ENCODE data around the gene CELF2. TPM values are rescaled to one million over a fixed set of nuclear protein-coding genes. Genes with fewer than 3 reads are reported as not detected.

The CELF2 gene
- total RNA-seq, 1 experiment from 2014 or later = 28.7 TPM

DNA sequence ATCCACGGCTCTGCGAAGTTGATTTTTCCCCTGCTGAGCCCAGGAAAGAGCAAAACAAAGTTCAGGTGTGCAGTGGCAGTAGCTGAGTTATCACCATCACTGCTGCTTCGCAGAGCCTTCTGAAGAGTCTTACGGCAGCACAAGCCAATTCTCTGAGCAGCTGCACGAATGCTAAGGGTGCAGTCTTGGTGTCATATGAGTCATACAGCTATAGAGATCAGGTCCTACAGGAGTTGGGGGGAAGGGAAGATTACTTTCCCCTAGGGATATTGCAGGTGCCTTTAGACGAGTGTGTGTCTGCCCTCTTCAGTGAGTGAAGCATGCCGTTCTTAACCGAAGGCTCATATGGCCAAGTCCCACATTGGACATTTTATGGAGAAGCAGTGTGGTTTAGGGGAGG, 227.8 kb downstream of the CELF2 start:
- DNase-seq = no peak
- Histone ChIP-seq H3K4me2 (ENCODE audit: insufficient read depth, insufficient read length, low read length) (no peak overlapping the region), H2BK15ac (ENCODE audit: low read depth, low read length) (no peak overlapping the region), H4K91ac (ENCODE audit: insufficient read length, low read depth, low read length) (no peak overlapping the region), H3K9me3 (ENCODE audit: control insufficient read depth, low read depth, low read length) (no peaks in the 10 kb centered on the region), H3K79me2 (ENCODE audit: insufficient read depth, low read length) (no peaks in the 10 kb centered on the region), H3K23ac (ENCODE audit: insufficient read length, low read depth, low read length) (no peak overlapping the region), H3K56ac (ENCODE audit: insufficient read length, low read depth, low read length) (no peak overlapping the region), H3K14ac (ENCODE audit: insufficient read depth, low read length) (no peak overlapping the region), H3K18ac (ENCODE audit: insufficient read length, low read depth, low read length) (no peak overlapping the region), H2BK5ac (ENCODE audit: insufficient read length, low read length) (no peak overlapping the region), H3K79me1 (ENCODE audit: insufficient read depth, low read depth, low read length, poor library complexity, severe bottlenecking) (no peaks in the 10 kb centered on the region), H2BK120ac (ENCODE audit: low read depth, low read length, poor library complexity, severe bottlenecking) (no peak overlapping the region), H4K8ac (replicated peaks; ENCODE audit: insufficient read length, low read depth, low read length) (no peak overlapping the region), H2BK20ac (ENCODE audit: low read depth, low read length, poor library complexity, severe bottlenecking) (no peak overlapping the region), H4K5ac (ENCODE audit: insufficient read length, low read depth, low read length) (no peak overlapping the region), H3K27me3 (ENCODE audit: insufficient read depth, low read length) (no peaks in the 10 kb centered on the region), H3K23me2 (ENCODE audit: insufficient read length, low read depth, low read length, poor library complexity, severe bottlenecking) (peaks cover 4% of the 10 kb centered on the region), H3K9ac (ENCODE audit: extremely low read depth, insufficient read length, low read length) (no peak overlapping the region), H2AK5ac (ENCODE audit: insufficient read length, low read length) (no peak overlapping the region), H2AFZ (ENCODE audit: low read length) (no peak overlapping the region), H2BK12ac (ENCODE audit: insufficient read length, low read depth, low read length) (no peak overlapping the region), H3K4me1 (ENCODE audit: insufficient read depth, low read length) (peaks cover 7% of the 10 kb centered on the region), H3T11ph (ENCODE audit: low read length) (no peak overlapping the region), H3K4ac (ENCODE audit: low read depth, low read length) (no peak overlapping the region), H3K27ac (ENCODE audit: insufficient read length, low read depth, low read length) (no peak overlapping the region), H4K20me1 (ENCODE audit: control insufficient read depth, insufficient read depth, insufficient read length) (no peaks in the 10 kb centered on the region)
- Mint-ChIP-seq H3K27me3 (ENCODE audit: low read depth) (no peaks in the 10 kb centered on the region), H3K4me1 (peaks cover 21 to 26% of the 10 kb centered on the region in 2 experiments), H3K4me3 (no peak overlapping the region), H3K9me3 (no peaks in the 10 kb centered on the region), H3K36me3 (ENCODE audit: insufficient read depth in 1 of 3, low read depth in 3 of 3) (peaks cover 0 to 7% (median 0%) of the 10 kb centered on the region in 3 experiments; a peak in 2 of 7 replicates), H3K27ac (no peak overlapping the region)
- TF ChIP-seq, protein P1, sequence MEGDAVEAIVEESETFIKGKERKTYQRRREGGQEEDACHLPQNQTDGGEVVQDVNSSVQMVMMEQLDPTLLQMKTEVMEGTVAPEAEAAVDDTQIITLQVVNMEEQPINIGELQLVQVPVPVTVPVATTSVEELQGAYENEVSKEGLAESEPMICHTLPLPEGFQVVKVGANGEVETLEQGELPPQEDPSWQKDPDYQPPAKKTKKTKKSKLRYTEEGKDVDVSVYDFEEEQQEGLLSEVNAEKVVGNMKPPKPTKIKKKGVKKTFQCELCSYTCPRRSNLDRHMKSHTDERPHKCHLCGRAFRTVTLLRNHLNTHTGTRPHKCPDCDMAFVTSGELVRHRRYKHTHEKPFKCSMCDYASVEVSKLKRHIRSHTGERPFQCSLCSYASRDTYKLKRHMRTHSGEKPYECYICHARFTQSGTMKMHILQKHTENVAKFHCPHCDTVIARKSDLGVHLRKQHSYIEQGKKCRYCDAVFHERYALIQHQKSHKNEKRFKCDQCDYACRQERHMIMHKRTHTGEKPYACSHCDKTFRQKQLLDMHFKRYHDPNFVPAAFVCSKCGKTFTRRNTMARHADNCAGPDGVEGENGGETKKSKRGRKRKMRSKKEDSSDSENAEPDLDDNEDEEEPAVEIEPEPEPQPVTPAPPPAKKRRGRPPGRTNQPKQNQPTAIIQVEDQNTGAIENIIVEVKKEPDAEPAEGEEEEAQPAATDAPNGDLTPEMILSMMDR (conservative IDR thresholded peaks at IDR 0.05) = no peak
- WGBS (ENCODE audit: extremely low coverage, insufficient read length, low lambda C conversion rate) = no CpG with 5 or more reads among the region's 8 CpGs
